Lung (tissue), 16 donors: Measurements from ENCODE around the gene PGAM1. TPM values are rescaled to one million over a fixed set of nuclear protein-coding genes. Genes with fewer than 3 reads are reported as not detected.
A peak's percentile ranks its signal among the peaks of the same experiment; 100 is the strongest.

Experiments
- ATAC-seq: fragments of 200-7000 bp; cut with Tn5 transposase; one replicate; pipeline ENCODE4 v1.9.1; 2020; ENCODE audit warnings: moderate number of reproducible peaks; ENCODE audit not compliant: insufficient read depth, low FRiP score
- DNase-seq, 3 donors: peaks; one replicate each; pipeline ENCODE4 v3.0.0-alpha.2; 2013 to 2017
- H3K27ac ChIP-seq, 2 donors: one replicate each; pipeline ENCODE4 v1.5.1; 2013; ENCODE audit warnings: mild to moderate bottlenecking in 2 of 2, moderate library complexity in 2 of 2, control low read depth in 1 of 2, inconsistent platforms in 1 of 2, low read depth in 1 of 2, low read length in 1 of 2
- H3K27me3 ChIP-seq, 3 donors: one replicate each; pipeline ENCODE4 v1.5.1; 2013; ENCODE audit warnings: low read length in 2 of 3; ENCODE audit not compliant: control insufficient read depth in 3 of 3, insufficient read depth in 3 of 3
- H3K36me3 ChIP-seq, 4 donors: one replicate each; pipeline ENCODE4 v1.5.1; 2013; ENCODE audit warnings: low read length in 4 of 4, mild to moderate bottlenecking in 1 of 4, moderate library complexity in 1 of 4; ENCODE audit not compliant: control insufficient read depth in 4 of 4, insufficient read depth in 4 of 4
- H3K4me1 ChIP-seq, 5 donors: one replicate each; pipeline ENCODE4 v1.5.1; 2013; ENCODE audit warnings: low read length in 5 of 5, mild to moderate bottlenecking in 2 of 5, moderate library complexity in 1 of 5; ENCODE audit not compliant: control insufficient read depth in 5 of 5, insufficient read depth in 5 of 5
- H3K4me3 ChIP-seq: one replicate; pipeline ENCODE4 v1.5.1; 2013; ENCODE audit warnings: mild to moderate bottlenecking, control low read depth, moderate library complexity
- H3K9ac ChIP-seq, 2 donors: one replicate each; pipeline ENCODE4 v1.5.1; 2013; ENCODE audit warnings: low read length in 2 of 2, control low read depth in 1 of 2; ENCODE audit not compliant: insufficient read depth in 1 of 2
- H3K9me3 ChIP-seq, 4 donors: one replicate each; pipeline ENCODE4 v1.5.1; 2013; ENCODE audit warnings: low read length in 3 of 4, mild to moderate bottlenecking in 1 of 4, moderate library complexity in 1 of 4; ENCODE audit not compliant: control insufficient read depth in 4 of 4, insufficient read depth in 3 of 4
- CTCF ChIP-seq: IDR thresholded peaks from 2 replicates; pipeline ENCODE4 v1.5.1; 2012; ENCODE audit warnings: mild to moderate bottlenecking; ENCODE audit errors: control extremely low read depth, extremely low read depth
- WGBS, 2 donors: extraction: QIAGEN DNeasy Blood & Tissue Kit; methylation state at CpG; one replicate each; pipeline ENCODE4 v1.1.7; 2013; 5-methylcytosine and 5-hydroxymethylcytosine counted together
- long read RNA-seq, 5 donors: transcript quantifications; one replicate each; lab custom pipeline, GENCODE V29; 2026
- polyA plus RNA-seq, 2 donors: library from polyadenylated mRNA; stranded (reverse); fragments of 200-250 nt; gene quantifications; one replicate each; pipeline ENCODE4 v1.2.1, GENCODE V29; 2013
- total RNA-seq, 2 donors: library from RNA; depleted of rRNA in 1 of 2; stranded (reverse); fragments of >200 nt in 1 of 2; gene quantifications; one replicate each; pipeline ENCODE4 v1.2.1, GENCODE V29; 2014 to 2021
- donor health status: control.
- donor health status: control.
- donor health status: Bipolar disorder and iron deficiency.
- donor health status: healthy.
- donor health status: DM: yes; HTN: yes; CAD: no.

PGAM1 gene
- 100 to 1,000 TPM in 1 of 2 donors, 10 to 100 TPM in 1; 81.2 to 192 TPM for total RNA-seq
- 100 to 1,000 TPM in 1 of 2 donors, 10 to 100 TPM in 1; 49.1 to 280 TPM for polyA plus RNA-seq
- long read RNA-seq, donor 1, transcript PGAM1-201 (4 exons, 1,830 nt): major isoform, 92 of 92 reads
- long read RNA-seq, donor 1, partial matches to known transcripts: 0 of 92 reads
- long read RNA-seq, donor 1, other reads (novel, unspliced or antisense): 0 of 92 reads
- long read RNA-seq, donor 2, transcript PGAM1-201 (4 exons, 1,830 nt): major isoform, 25 of 36 reads
- long read RNA-seq, donor 2, partial matches to known transcripts: 5 of 36 reads
- long read RNA-seq, donor 2, other reads (novel, unspliced or antisense): 6 of 36 reads
- long read RNA-seq, donor 3, transcript PGAM1-201 (4 exons, 1,830 nt): major isoform, 41 of 41 reads
- long read RNA-seq, donor 3, partial matches to known transcripts: 0 of 41 reads
- long read RNA-seq, donor 3, other reads (novel, unspliced or antisense): 0 of 41 reads
- long read RNA-seq, donor 4, transcript PGAM1-201 (4 exons, 1,830 nt): major isoform, 36 of 36 reads
- long read RNA-seq, donor 4, partial matches to known transcripts: 0 of 36 reads
- long read RNA-seq, donor 4, other reads (novel, unspliced or antisense): 0 of 36 reads
- long read RNA-seq, donor 5, transcript PGAM1-201 (4 exons, 1,830 nt): major isoform, 96 of 123 reads
- long read RNA-seq, donor 5, partial matches to known transcripts: 26 of 123 reads
- long read RNA-seq, donor 5, other reads (novel, unspliced or antisense): 0 of 123 reads

- H3K9me3 ChIP-seq: no peaks in the 10 kb centered on the region
- ATAC-seq (peak; percentile 97), DNase-seq (peak; percentile 97 to 98 (median 98))
- H3K9ac ChIP-seq: peak within 1 kb of the TSS; percentile 83 to 86
- peak within 1 kb of the TSS; percentile 96 for H3K4me3 ChIP-seq
- WGBS, 2 donors: 0 to 1% methylated on average over 79 to 87 of the region's 90 CpGs
- TF ChIP-seq CTCF: peak; percentile 49
- peak within 1 kb of the TSS; percentile 87 to 96 for H3K27ac ChIP-seq
- H3K27me3 ChIP-seq: no peaks in the 10 kb centered on the region
- H3K4me1 ChIP-seq: peaks cover 7 to 16% (median 13%) of the 10 kb centered on the region in 5 donors
- peaks cover 1 to 9% (median 4%) of the 10 kb centered on the region in 4 donors for H3K36me3 ChIP-seq
These were observed at the start of gene PGAM1 for GRCh38 chr10:97425964-97426775. TSS of gene PGAM1 (plus strand) at chr10:97426191. CDS start at chr10:97426308, 117 bp downstream.

- no peak for DNase-seq
- Histone ChIP-seq H3K4me1 (peaks cover 0 to 3% (median 0%) of the 10 kb centered on the region in 5 donors), H3K27me3 (no peaks in the 10 kb centered on the region), H3K9me3 (peaks cover 0 to 5% (median 0%) of the 10 kb centered on the region in 4 donors), H3K9ac (no peak overlapping the region), H3K27ac (peak overlapping the region in 1 of 2 donors; percentile 20), H3K36me3 (peaks cover 12 to 53% (median 27%) of the 10 kb centered on the region in 4 donors), H3K4me3 (no peak overlapping the region)
- TF ChIP-seq CTCF: no peak
- no peak for ATAC-seq
- 41 to 74% methylated on average over 6 of the region's 6 CpGs for whole genome bisulfite sequencing, 2 donors
These were observed 49.6 kb upstream of the PGAM1 start for GRCh38 chr10:97376413-97376812.

GRCh38 chr10:97378933-97379921 lies 46.8 kb upstream of the PGAM1 start:
- H3K9me3 ChIP-seq: peaks cover 0 to 3% (median 0%) of the 10 kb centered on the region in 4 donors
- no peak overlapping the region for H3K9ac ChIP-seq
- DNase-seq (no peak), ATAC-seq (no peak)
- peaks cover 0 to 2% (median 0%) of the 10 kb centered on the region in 5 donors for H3K4me1 ChIP-seq
- WGBS, 2 donors: 85 to 90% methylated on average over 15 of the region's 15 CpGs
- H3K27me3 ChIP-seq: no peaks in the 10 kb centered on the region
- no peak overlapping the region for H3K4me3 ChIP-seq
- peaks cover 11 to 40% (median 22%) of the 10 kb centered on the region in 4 donors for H3K36me3 ChIP-seq
- no peak for TF ChIP-seq CTCF
- no peak overlapping the region for H3K27ac ChIP-seq
